ENCODE measurements around the gene FOSB.

FOSB gene

DNA sequence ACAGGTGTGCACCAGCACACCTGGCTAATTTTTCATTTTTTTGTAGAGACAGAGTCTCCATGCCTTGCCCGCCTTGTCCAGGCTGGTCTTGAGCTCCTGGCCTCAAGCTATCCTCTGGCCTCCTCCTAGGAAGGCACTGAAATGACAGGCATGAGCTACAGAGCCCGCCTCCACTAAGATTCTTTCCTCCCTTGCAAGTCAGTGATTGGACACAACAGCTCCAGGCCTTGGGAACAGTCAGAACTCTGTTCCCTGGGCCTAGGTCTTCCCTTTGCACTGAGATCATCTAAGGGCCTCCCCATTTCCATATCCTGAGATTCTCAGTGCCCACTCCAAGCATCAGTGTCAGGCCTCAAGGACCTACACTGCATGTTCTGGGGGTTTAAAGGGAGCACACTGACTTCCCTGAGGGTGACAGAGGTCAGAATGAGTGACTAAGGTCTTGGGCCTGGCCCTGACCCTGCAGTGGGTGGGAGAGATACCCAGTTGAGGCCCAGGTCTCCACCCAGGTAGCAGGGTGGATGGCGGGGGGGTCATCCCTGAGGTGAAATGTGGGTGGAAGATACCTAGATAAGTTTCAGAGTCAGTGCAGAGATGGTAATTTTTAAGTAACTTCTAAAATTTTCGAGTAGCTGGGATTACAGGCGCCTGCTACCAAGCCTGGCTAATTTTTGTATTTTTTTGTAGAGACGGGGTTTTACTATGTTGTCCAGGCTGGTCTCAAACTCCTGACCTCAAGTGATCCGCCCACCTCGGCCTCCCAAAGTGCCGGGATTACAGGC, 26.7 kb upstream of the FOSB start:
- Histone ChIP-seq H3K27me3 (ENCODE audit: control insufficient read depth in 1 of 2, insufficient read depth in 2 of 2, low read length in 2 of 2) (no peaks in the 10 kb centered on the region), H3K27ac (ENCODE audit: low read depth, low read length) (no peak overlapping the region), H3K4me3 (ENCODE audit: low read depth in 1 of 2, low read length in 2 of 2) (no peak overlapping the region)

DNA sequence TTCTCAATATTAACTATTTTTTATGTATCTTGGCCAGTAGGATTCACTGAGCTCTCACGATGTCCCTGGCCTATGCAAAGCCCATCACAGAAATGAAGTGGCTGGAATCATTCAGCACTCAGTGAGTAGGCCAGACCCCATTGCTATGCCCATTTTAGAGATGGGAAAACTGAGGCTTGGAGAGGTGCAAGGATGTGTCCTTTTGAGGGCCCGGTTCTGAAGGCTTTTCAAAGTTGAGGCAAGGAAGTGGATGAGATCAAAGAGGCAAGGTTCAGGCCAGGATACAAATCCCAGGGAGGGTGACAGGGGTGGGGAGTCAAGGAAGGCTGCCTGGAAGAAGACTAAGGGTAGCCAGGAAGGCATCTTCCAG, 25.4 kb upstream of the FOSB start:
- no peak overlapping the region for H3K9ac ChIP-seq (ENCODE audit: low read depth in 1 of 2, low read length in 2 of 2)

More for the DNA sequence above, 26.7 kb upstream of the FOSB start:
- H3K4me1 ChIP-seq (ENCODE audit: control insufficient read depth in 1 of 2, insufficient read depth in 2 of 2, low read length in 2 of 2): peaks cover 17 to 26% of the 10 kb centered on the region in 2 donors
- no peak overlapping the region for H3K9ac ChIP-seq (ENCODE audit: low read depth in 1 of 2, low read length in 2 of 2)
- H3K36me3 ChIP-seq (ENCODE audit: control insufficient read depth in 1 of 2, insufficient read depth in 2 of 2, low read length in 2 of 2): no peaks in the 10 kb centered on the region
- no peaks in the 10 kb centered on the region for H3K9me3 ChIP-seq (ENCODE audit: control insufficient read depth in 1 of 2, low read length in 2 of 2)

DNA sequence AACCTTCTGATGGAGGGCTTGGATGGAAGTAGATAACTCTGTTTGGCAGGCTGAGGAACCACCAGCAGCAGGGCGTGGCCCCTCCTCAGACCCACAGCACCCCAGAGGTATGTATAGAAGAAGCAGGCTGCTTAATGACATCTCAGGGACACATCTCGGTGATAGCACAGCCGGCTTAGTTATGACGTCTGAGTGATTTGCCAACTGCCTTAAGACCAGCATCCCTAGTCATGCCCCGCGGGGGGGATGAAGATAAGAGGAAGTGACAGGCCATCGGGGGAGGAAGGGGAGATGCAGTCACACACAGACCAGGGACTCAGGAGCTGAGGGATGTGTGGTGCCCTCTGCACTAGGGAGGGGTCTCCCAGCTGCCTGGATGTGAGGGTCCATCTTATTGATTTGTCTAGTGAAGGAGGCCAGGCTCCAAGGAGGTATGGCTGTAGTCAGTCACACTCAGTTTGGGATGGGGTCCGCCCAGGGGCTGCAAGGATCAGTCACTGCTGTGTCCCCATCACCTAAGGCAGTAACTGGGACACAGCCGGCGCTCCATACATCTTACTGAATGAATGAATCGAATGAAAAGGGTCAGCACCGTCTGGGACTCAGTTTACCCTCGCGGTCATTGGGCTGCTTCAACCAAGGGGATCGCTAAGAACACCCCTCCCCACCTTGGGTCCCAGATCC, 24.9 kb upstream of the FOSB start:
- peak overlapping the region; percentile 50 for H3K27ac ChIP-seq (ENCODE audit: low read depth, low read length)
- peak overlapping the region; percentile 52 to 89 for H3K9ac ChIP-seq (ENCODE audit: low read depth in 1 of 2, low read length in 2 of 2)

More for the DNA sequence above, 25.4 kb upstream of the FOSB start:
- no peak overlapping the region for H3K4me3 ChIP-seq (ENCODE audit: low read depth in 1 of 2, low read length in 2 of 2)
- H3K9me3 ChIP-seq (ENCODE audit: control insufficient read depth in 1 of 2, low read length in 2 of 2): no peaks in the 10 kb centered on the region
- H3K4me1 ChIP-seq (ENCODE audit: control insufficient read depth in 1 of 2, insufficient read depth in 2 of 2, low read length in 2 of 2): peaks cover 21 to 37% of the 10 kb centered on the region in 2 donors
- H3K27ac ChIP-seq (ENCODE audit: low read depth, low read length): no peak overlapping the region
- no peaks in the 10 kb centered on the region for H3K36me3 ChIP-seq (ENCODE audit: control insufficient read depth in 1 of 2, insufficient read depth in 2 of 2, low read length in 2 of 2)
- no peaks in the 10 kb centered on the region for H3K27me3 ChIP-seq (ENCODE audit: control insufficient read depth in 1 of 2, insufficient read depth in 2 of 2, low read length in 2 of 2)

DNA sequence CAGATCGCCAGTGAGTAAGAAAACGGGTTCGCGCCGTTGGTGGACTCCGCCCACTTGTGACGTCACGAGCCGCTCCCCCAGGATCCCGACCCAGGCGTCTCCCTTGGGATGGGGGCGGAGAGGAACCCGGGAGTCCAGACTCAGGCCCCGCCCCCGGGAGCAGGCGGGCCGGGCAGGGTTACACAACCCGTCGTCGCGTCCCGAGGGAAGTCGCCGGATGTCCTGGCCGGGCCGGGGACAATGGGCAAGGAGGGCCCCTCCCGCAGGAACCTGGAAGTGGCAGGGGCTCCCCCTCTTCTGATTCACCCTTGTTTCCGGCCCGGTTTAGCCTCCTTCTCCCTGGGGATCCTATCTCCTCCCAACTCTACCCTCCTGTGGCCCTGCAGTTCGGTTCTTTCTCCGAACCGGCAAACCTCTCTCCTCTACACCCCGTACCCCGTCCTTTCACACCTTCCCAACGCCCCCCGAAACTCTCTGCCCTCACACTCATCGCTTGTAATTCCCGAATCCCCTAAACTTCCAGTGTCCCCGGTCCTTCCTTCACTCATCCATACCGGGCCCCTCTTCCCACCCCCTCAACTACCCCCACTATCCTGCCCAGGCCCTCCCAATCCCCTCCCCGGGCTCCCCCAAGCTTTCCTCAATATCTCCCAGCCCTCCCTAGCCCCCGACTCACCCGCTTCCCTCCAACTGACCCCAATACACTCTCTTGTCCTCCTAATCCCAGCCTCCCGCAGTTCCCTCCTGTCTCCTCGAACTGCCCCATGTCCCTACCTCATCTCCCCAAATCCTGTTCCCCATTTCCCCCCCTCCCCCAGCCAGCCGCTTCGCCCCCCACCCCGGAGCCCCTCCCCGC, 24.1 kb upstream of the FOSB start:
- H3K4me1 ChIP-seq (ENCODE audit: control insufficient read depth in 1 of 2, insufficient read depth in 2 of 2, low read length in 2 of 2): peaks cover 27 to 42% of the 10 kb centered on the region in 2 donors
- peak overlapping the region; percentile 76 for H3K27ac ChIP-seq (ENCODE audit: low read depth, low read length)

More for the DNA sequence above, 24.9 kb upstream of the FOSB start:
- Histone ChIP-seq H3K9me3 (ENCODE audit: control insufficient read depth in 1 of 2, low read length in 2 of 2) (no peaks in the 10 kb centered on the region), H3K4me1 (ENCODE audit: control insufficient read depth in 1 of 2, insufficient read depth in 2 of 2, low read length in 2 of 2) (peaks cover 21 to 37% of the 10 kb centered on the region in 2 donors), H3K36me3 (ENCODE audit: control insufficient read depth in 1 of 2, insufficient read depth in 2 of 2, low read length in 2 of 2) (no peaks in the 10 kb centered on the region), H3K4me3 (ENCODE audit: low read depth in 1 of 2, low read length in 2 of 2) (peak overlapping the region; percentile 69 to 71), H3K27me3 (ENCODE audit: control insufficient read depth in 1 of 2, insufficient read depth in 2 of 2, low read length in 2 of 2) (no peaks in the 10 kb centered on the region)

DNA sequence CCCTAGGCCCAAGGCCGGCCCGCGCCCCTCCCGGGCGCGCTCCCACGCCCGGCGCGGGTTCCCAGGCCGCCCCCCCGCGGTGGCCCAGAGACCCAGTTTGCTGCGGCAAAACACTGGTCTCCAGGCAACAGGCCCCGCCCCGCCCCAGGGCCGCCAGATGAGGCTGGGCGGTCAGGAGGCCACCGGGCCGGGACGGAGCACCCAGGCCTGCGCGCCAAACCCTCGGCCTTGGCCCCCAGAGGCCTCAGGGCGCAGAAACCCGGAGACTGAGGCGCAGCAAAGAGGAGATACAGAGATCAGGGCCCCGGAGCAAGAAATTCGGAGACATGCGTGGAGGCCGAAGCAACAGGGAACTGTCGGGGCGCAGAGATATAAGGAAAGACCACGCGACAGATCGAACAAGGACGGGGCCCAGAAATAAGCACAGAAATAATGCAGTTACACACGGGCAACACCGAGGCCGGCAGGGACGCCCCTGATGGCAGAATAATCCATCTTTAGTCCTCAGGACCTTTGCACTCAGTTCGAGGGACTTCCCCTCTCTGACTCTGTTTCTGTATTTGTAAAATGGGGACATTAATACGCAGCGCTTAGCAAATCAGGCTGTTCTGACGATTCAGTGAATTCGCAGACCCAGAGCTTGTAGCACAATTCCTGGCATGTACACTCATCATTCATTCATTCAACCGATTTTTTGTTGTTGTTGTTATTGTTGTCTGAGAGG, 23.3 kb upstream of the FOSB start:
- no peaks in the 10 kb centered on the region for H3K36me3 ChIP-seq (ENCODE audit: control insufficient read depth in 1 of 2, insufficient read depth in 2 of 2, low read length in 2 of 2)
- peak overlapping the region; percentile 60 to 81 for H3K9ac ChIP-seq (ENCODE audit: low read depth in 1 of 2, low read length in 2 of 2)
- peaks cover 32 to 46% of the 10 kb centered on the region in 2 donors for H3K4me1 ChIP-seq (ENCODE audit: control insufficient read depth in 1 of 2, insufficient read depth in 2 of 2, low read length in 2 of 2)
- H3K27me3 ChIP-seq (ENCODE audit: control insufficient read depth in 1 of 2, insufficient read depth in 2 of 2, low read length in 2 of 2): no peaks in the 10 kb centered on the region
- peak overlapping the region; percentile 73 for H3K27ac ChIP-seq (ENCODE audit: low read depth, low read length)
- peak overlapping the region; percentile 54 to 61 for H3K4me3 ChIP-seq (ENCODE audit: low read depth in 1 of 2, low read length in 2 of 2)
- no peaks in the 10 kb centered on the region for H3K9me3 ChIP-seq (ENCODE audit: control insufficient read depth in 1 of 2, low read length in 2 of 2)

More for the DNA sequence above, 24.1 kb upstream of the FOSB start:
- Histone ChIP-seq H3K4me3 (ENCODE audit: low read depth in 1 of 2, low read length in 2 of 2) (peak overlapping the region; percentile 69 to 71), H3K9me3 (ENCODE audit: control insufficient read depth in 1 of 2, low read length in 2 of 2) (no peaks in the 10 kb centered on the region), H3K27me3 (ENCODE audit: control insufficient read depth in 1 of 2, insufficient read depth in 2 of 2, low read length in 2 of 2) (no peaks in the 10 kb centered on the region), H3K36me3 (ENCODE audit: control insufficient read depth in 1 of 2, insufficient read depth in 2 of 2, low read length in 2 of 2) (no peaks in the 10 kb centered on the region), H3K9ac (ENCODE audit: low read depth in 1 of 2, low read length in 2 of 2) (peak overlapping the region; percentile 81 to 89)

DNA sequence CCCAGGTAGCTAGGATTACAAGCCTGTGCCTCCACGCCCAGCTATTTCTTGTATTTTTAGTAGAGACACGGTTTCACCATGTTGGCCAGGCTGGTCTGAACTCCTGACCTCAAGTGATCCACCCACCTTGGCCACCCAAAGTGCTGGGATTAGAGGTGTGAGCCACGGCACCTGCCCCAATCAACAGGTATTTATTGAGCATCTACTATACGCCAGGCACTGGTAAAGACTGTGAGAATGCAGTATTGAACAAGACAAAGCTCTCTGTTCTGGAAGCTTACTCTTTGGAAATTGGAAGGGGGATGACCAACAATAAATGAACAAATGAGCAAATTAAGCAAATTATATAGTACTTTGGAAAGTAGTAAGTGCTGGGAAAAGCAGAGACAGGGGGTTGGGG, 22.7 kb upstream of the FOSB start:
- Histone ChIP-seq H3K27ac (ENCODE audit: low read depth, low read length) (no peak overlapping the region), H3K9ac (ENCODE audit: low read depth in 1 of 2, low read length in 2 of 2) (no peak overlapping the region), H3K9me3 (ENCODE audit: control insufficient read depth in 1 of 2, low read length in 2 of 2) (no peaks in the 10 kb centered on the region), H3K4me1 (ENCODE audit: control insufficient read depth in 1 of 2, insufficient read depth in 2 of 2, low read length in 2 of 2) (peaks cover 33 to 50% of the 10 kb centered on the region in 2 donors), H3K27me3 (ENCODE audit: control insufficient read depth in 1 of 2, insufficient read depth in 2 of 2, low read length in 2 of 2) (no peaks in the 10 kb centered on the region), H3K36me3 (ENCODE audit: control insufficient read depth in 1 of 2, insufficient read depth in 2 of 2, low read length in 2 of 2) (no peaks in the 10 kb centered on the region), H3K4me3 (ENCODE audit: low read depth in 1 of 2, low read length in 2 of 2) (no peak overlapping the region)

DNA sequence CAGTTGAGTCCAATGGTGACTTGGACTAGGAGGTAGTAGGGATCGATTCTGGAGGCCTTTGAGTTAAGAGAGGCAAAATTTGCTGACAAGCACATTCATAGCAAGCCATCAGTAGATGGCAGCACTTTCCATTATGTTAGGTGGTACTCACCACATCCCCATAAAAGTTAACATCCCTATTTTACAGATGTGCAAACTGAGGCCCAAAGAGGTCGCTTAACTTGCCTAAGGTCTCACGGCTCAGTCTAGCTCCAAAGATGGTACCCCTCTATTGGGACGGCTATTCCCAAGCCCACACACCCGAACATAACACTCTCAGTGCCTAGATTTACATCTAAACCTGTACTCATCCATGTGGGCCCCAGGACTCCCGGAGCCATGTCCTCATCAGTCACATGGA, 21.5 kb upstream of the FOSB start:
- H3K27me3 ChIP-seq (ENCODE audit: control insufficient read depth in 1 of 2, insufficient read depth in 2 of 2, low read length in 2 of 2): no peaks in the 10 kb centered on the region
- no peaks in the 10 kb centered on the region for H3K9me3 ChIP-seq (ENCODE audit: control insufficient read depth in 1 of 2, low read length in 2 of 2)
- H3K36me3 ChIP-seq (ENCODE audit: control insufficient read depth in 1 of 2, insufficient read depth in 2 of 2, low read length in 2 of 2): no peaks in the 10 kb centered on the region
- no peak overlapping the region for H3K27ac ChIP-seq (ENCODE audit: low read depth, low read length)
- H3K9ac ChIP-seq (ENCODE audit: low read depth in 1 of 2, low read length in 2 of 2): no peak overlapping the region
- peaks cover 35 to 52% of the 10 kb centered on the region in 2 donors for H3K4me1 ChIP-seq (ENCODE audit: control insufficient read depth in 1 of 2, insufficient read depth in 2 of 2, low read length in 2 of 2)
- H3K4me3 ChIP-seq (ENCODE audit: low read depth in 1 of 2, low read length in 2 of 2): no peak overlapping the region

DNA sequence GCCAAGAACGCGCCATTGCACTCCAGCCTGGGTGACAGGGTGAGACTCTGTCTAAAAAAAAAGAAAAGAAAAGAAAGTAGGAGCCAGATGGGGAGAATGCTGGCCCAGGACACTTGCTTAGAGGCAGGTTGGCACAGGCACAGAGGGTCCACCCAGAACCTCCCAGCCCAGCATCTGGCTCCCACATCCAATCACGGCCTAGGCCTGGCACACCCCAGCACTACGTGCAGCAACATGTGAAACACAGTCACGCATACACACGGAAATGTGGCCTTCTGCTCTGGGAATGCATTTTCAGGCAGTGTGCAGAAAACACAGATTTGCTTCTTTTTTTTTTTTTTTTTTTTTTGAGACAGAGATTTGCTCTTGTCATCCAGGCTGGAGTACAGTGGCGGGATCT, 20.9 kb upstream of the FOSB start:
- Histone ChIP-seq H3K9ac (ENCODE audit: low read depth in 1 of 2, low read length in 2 of 2) (peak overlapping the region in 1 of 2 donors; percentile 16), H3K4me1 (ENCODE audit: control insufficient read depth in 1 of 2, insufficient read depth in 2 of 2, low read length in 2 of 2) (peaks cover 40 to 55% of the 10 kb centered on the region in 2 donors), H3K4me3 (ENCODE audit: low read depth in 1 of 2, low read length in 2 of 2) (no peak overlapping the region), H3K27me3 (ENCODE audit: control insufficient read depth in 1 of 2, insufficient read depth in 2 of 2, low read length in 2 of 2) (no peaks in the 10 kb centered on the region), H3K9me3 (ENCODE audit: control insufficient read depth in 1 of 2, low read length in 2 of 2) (no peaks in the 10 kb centered on the region), H3K36me3 (ENCODE audit: control insufficient read depth in 1 of 2, insufficient read depth in 2 of 2, low read length in 2 of 2) (no peaks in the 10 kb centered on the region), H3K27ac (ENCODE audit: low read depth, low read length) (no peak overlapping the region)

DNA sequence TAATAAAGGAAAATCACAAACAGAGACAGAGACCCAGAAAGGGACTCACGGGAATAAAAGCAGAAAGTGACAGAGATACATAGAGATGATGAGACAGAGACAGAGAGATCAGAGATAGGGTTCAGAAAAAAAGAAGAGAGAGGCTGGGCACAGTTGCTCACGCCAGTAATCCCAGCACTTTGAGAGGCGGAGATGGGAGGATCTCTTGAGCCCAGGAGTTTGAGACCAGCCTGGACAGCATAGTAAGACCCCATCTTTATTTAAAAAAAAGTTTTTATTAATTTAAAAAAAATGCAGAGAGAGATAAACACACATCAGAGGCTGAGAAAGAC, 19.4 kb upstream of the FOSB start:
- Histone ChIP-seq H3K4me3 (ENCODE audit: low read depth in 1 of 2, low read length in 2 of 2) (no peak overlapping the region), H3K9me3 (ENCODE audit: control insufficient read depth in 1 of 2, low read length in 2 of 2) (no peaks in the 10 kb centered on the region), H3K27ac (ENCODE audit: low read depth, low read length) (no peak overlapping the region), H3K36me3 (ENCODE audit: control insufficient read depth in 1 of 2, insufficient read depth in 2 of 2, low read length in 2 of 2) (no peaks in the 10 kb centered on the region), H3K27me3 (ENCODE audit: control insufficient read depth in 1 of 2, insufficient read depth in 2 of 2, low read length in 2 of 2) (no peaks in the 10 kb centered on the region), H3K4me1 (ENCODE audit: control insufficient read depth in 1 of 2, insufficient read depth in 2 of 2, low read length in 2 of 2) (peaks cover 34 to 48% of the 10 kb centered on the region in 2 donors), H3K9ac (ENCODE audit: low read depth in 1 of 2, low read length in 2 of 2) (no peak overlapping the region)

Measured in duodenal mucosa (tissue), 2 donors.